NCI-H774 (cell line): ENCODE measurements around the gene AP1AR.
"Not testable (repeated sequence)": the region's sequence is repeated elsewhere in the genome, so short reads cannot be mapped to it uniquely, and the experiment has no call there.

Source experiments
- DNase-seq: peaks from one replicate; lab custom pipeline; 2025; lab: John Stamatoyannopoulos, UW

AP1AR gene

GRCh38 chr4:112231779-112232713 lies at the start of gene AP1AR:
TSS of gene AP1AR (plus strand) at chr4:112231787. CDS start at chr4:112232092, 305 bp downstream.
- peak; percentile 27 for DNase-seq

DNA sequence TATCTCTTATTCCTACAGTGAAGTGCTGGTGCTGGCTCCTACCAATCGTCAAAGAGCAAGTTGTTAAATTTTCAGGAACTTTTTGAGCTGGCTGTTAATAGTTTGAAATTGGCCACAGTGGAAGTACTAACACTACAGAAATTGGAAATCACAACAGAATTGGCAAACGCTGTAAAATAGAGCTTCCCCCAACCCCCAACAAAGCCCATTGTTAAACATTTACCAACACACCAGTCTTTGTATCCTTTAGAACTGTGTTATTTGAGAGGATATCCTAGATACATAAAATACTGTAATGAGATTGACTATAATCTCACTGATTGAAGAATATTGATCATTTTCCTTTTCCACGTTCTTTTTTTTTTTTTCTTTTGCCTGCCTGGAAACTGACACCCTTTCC lies 49.0 kb upstream of the AP1AR start:
- DNase-seq, result no peak

DNA sequence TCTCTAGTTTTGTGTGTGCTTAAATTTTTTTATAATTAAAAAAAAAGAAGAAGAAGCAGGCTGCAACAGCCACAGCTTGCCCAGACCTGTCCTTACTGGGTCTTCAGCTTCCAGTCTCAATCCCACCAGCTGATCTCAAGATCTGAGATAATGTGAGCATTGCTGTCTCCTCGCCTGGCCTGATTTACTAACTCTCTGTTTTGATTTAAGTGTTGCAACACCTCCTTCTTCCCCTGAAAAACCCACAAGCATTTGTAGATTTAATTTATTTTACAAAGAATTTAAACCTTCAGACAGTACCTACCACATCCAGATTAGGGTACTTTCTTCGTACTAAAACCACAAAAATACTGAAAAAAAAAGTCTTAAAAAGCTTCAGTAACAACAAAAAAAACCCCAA lies 48.3 kb upstream of the AP1AR start:
- no peak for DNase-seq

GRCh38 chr4:112184438-112184837 lies 47.1 kb upstream of the AP1AR start:
- DNase-seq, result no peak

- DNase-seq, result no peak
These were observed 46.3 kb upstream of the AP1AR start for GRCh38 chr4:112185334-112185733.

- no peak for DNase-seq
These were observed 45.6 kb upstream of the AP1AR start for GRCh38 chr4:112185740-112186670.

GRCh38 chr4:112189754-112190153 lies 41.8 kb upstream of the AP1AR start:
- DNase-seq, result no peak

DNA sequence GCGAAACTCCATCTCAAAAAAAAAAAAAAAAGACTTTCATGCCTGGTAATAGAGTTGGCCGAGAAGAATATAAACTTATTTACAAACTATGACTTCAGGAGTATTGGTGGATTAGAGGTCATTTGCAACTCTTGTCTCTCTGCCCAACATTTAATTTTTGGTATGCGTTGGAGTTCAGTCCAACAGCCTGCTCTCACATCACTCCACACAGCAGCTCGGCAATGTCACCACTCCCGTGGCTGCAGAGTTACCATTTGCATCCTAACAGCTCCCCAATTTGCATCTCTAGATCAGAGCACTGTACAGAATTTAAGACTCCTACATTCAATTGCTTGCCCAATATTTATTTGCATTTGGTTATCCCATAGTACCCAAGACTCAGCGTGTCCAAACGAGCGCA lies 40.9 kb upstream of the AP1AR start:
- no peak for DNase-seq

GRCh38 chr4:112196461-112196860 lies 35.1 kb upstream of the AP1AR start:
- no peak for DNase-seq

DNA sequence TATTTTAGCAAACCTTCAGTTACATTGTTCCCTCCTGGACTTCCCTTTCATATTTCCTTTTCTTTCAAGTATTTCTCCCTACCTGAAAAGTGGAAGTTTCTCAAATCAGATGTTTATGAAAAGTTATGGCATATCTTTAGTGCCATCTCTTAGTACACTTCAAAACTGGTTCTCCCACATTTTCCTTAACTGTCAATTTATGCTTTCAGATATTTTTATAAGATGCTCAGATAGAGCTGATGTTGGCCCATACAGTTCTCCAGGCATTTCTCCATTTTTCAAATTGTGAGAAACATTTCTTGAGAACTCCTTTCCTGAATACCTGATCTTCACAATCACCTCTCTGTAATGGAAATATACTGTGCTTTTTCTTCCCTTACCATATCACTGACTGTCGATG lies 32.5 kb upstream of the AP1AR start:
- DNase-seq, result no peak

- no peak for DNase-seq
These were observed 29.6 kb upstream of the AP1AR start for GRCh38 chr4:112201915-112202505.

DNA sequence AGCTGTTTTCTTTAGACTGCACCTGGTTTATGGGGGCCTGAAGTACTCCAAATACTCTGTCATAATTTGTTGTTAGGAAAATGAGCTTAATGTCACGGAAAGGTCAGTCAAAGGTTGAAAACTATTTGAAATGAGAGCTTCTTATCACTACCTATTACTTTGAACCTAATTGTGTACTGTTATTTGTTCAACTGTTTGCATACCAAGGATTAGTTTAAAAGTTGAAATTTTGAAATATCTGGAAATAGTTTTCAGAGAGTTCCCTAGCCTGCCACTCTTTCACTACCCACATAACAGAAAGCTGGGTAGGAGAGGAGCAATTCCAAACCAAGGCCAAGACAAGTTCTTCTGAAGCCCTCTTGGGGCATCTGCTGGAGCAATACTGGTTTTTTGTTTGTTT lies 28.0 kb upstream of the AP1AR start:
- no peak for DNase-seq

GRCh38 chr4:112206431-112206830 lies 25.2 kb upstream of the AP1AR start:
- no peak for DNase-seq

- DNase-seq, result not testable (repeated sequence)
These were observed 23.2 kb upstream of the AP1AR start for GRCh38 chr4:112208137-112209095.

DNA sequence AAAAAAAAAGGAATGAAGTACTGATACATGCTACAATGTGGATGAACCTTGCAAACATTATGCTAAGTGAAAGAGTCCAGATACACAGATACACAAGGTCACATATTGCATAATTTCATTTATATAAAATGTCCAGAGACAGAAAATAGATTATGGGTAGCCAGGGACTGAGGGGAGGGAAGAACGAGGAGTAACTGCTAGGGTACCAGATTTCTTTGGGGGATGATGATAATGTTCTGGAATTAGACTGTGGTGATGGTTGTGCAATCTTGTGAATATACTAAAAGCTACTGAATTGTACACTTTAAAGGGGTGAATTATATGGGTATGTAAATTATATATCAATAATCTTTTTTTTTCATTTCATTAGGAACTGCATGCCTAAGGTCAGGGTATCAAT lies 20.8 kb upstream of the AP1AR start:
- DNase-seq, result no peak

DNA sequence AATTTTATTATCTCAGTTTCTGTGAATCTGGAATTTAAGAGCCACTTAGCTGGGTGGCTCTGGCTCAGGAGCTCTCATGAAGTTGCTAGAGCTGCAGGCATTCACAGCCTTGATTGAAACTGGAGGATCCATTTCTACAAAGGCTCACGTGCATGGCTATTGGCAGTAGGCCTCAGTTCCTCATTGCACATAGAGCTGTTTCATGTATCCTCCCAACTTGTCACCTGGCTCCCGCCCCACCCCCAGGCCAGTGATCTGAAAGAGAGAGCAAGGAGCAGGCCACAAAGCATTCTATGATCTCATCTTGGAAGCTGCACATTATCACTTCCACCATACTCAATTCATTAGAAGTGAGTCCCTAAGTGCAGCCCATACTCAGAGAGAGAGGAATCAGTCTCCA lies 18.5 kb upstream of the AP1AR start:
- DNase-seq, result no peak

DNA sequence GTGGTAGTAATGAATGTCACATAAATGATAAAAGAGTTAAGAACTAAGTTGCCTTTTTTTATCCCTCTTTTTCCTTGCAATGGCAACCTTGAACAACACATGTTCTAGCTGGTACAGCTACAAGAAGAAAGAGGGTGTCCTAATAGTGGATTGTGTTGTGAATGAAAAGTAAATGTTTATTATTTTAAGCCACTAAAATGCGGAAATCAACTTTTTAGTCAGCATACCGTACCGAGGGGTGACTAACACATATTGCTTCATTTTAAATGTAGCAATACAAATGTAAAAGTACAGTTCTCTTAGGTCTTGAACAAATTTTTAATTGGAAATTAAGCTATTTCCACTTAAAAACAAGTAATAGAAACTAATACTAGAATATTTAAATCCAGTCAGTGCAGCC lies 17.7 kb upstream of the AP1AR start:
- no peak for DNase-seq

GRCh38 chr4:112214390-112215264 lies 17.0 kb upstream of the AP1AR start:
- DNase-seq, result no peak

GRCh38 chr4:112219826-112220366 lies 11.7 kb upstream of the AP1AR start:
- DNase-seq, result no peak
